GM12891 (cell line): Measurements from ENCODE around the gene PLPPR5.

Experiments
- PAX5 ChIP-seq: IDR thresholded peaks from 2 replicates; pipeline ENCODE4 v1.6.1; 2011; ENCODE audit warnings: low read length, moderate library complexity, mild to moderate bottlenecking; ENCODE audit not compliant: insufficient read depth, severe bottlenecking
- POLR2A ChIP-seq: IDR thresholded peaks from 2 replicates; pipeline ENCODE4 v1.6.1; 2011; ENCODE audit warnings: low read depth, low read length, control low read depth
- POLR2AphosphoS5 ChIP-seq: IDR thresholded peaks from 2 replicates; pipeline ENCODE4 v1.6.1; 2011; ENCODE audit warnings: low read depth, low read length, control low read depth
- POU2F2 ChIP-seq: IDR thresholded peaks from 2 replicates; pipeline ENCODE4 v1.6.1; 2011; ENCODE audit warnings: low read depth, mild to moderate bottlenecking, control low read depth, low read length, moderate library complexity
- SPI1 ChIP-seq: IDR thresholded peaks from 2 replicates; pipeline ENCODE4 v1.6.1; 2011; ENCODE audit warnings: low read depth, low read length, control low read depth
- TAF1 ChIP-seq: IDR thresholded peaks from 2 replicates; pipeline ENCODE4 v1.6.1; 2011; ENCODE audit warnings: low read depth, low read length, control low read depth

DNA sequence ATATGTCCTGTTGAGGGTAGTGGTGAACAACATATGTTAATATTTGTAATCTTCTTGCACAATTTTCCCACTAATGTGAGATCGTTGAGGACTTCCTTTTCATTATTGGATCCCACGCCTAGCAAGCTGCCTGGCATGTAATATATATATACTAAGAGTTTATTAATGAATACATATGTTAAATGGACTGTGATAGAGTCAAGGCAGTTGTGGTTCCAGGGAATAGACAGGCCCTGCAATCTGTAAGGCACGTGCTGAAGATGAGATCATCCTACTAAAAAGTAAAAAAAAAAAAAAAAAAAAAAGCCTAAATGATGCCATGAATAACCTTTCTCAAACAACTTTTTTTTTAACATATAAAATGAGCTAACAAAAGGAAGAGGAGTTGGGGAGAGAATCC lies 28.9 kb downstream of the PLPPR5 start:
- TF ChIP-seq POLR2AphosphoS5 = no peak
- TF ChIP-seq TAF1 = no peak
- TF ChIP-seq POLR2A = no peak
- no peak for TF ChIP-seq SPI1
- TF ChIP-seq POU2F2 = no peak
- TF ChIP-seq PAX5 = no peak
